ENCODE data around the gene HCAR1. TPM values are rescaled to one million over a fixed set of nuclear protein-coding genes. Genes with fewer than 3 reads are reported as not detected.
"Not testable (repeated sequence)": the region's sequence is repeated elsewhere in the genome, so short reads cannot be mapped to it uniquely, and the experiment has no call there.

The HCAR1 gene
- total RNA-seq, 1 experiment from 2014 or later = 0.04 TPM

GRCh38 chr12:122752464-122753318 lies 22.0 kb upstream of the HCAR1 start, which contains the start of gene DENR (continued):
- TF ChIP-seq ZNF232 (CRISPR knock-in tag; IDR thresholded peaks at IDR 0.05) (0 out of 2 replicates have a peak, but pooled peaks have one; percentile 41), ZNF138 (CRISPR knock-in tag; conservative IDR thresholded peaks at IDR 0.05) (no peak), HMGA2 (CRISPR knock-in tag; IDR thresholded peaks at IDR 0.05) (0 out of 2 replicates have a peak, but pooled peaks have one; percentile 12), MAX (CRISPR knock-in tag; IDR thresholded peaks at IDR 0.05) (peak; percentile 89), USF1 (CRISPR knock-in tag; IDR thresholded peaks at IDR 0.05) (peak; percentile 72)

- ATAC-seq; DNase-seq (ENCODE audit: low spot score); CTCF ChIA-PET; H3K27me3 Mint-ChIP-seq (ENCODE audit: low read depth); POLR2A ChIA-PET; H3K9me3 Mint-ChIP-seq: not testable (repeated sequence)
- peaks cover 35% of the 10 kb centered on the region for H3K4me1 Mint-ChIP-seq
- H3K27ac Mint-ChIP-seq = peak overlapping the region; percentile 99
- H3K36me3 Mint-ChIP-seq = peaks cover 22% of the 10 kb centered on the region
- peak overlapping the region; percentile 97 for H3K4me3 Mint-ChIP-seq
- TF ChIP-seq ZNF232 (CRISPR knock-in tag; IDR thresholded peaks at IDR 0.05) = 0 out of 2 replicates have a peak, but pooled peaks have one; percentile 2
These were observed 20.3 kb upstream of the HCAR1 start for GRCh38 chr12:122750781-122751515.

- peaks cover 14% of the 10 kb centered on the region for H3K36me3 Mint-ChIP-seq
- peaks cover 35% of the 10 kb centered on the region for H3K4me1 Mint-ChIP-seq
- H3K27me3 Mint-ChIP-seq (ENCODE audit: low read depth) = no peaks in the 10 kb centered on the region
- TF ChIP-seq USF1 (CRISPR knock-in tag; IDR thresholded peaks at IDR 0.05) = peak; percentile 92
- TF ChIP-seq SP1 (CRISPR knock-in tag; conservative IDR thresholded peaks at IDR 0.05) = no peak
- TF ChIP-seq USF2 (CRISPR knock-in tag; IDR thresholded peaks at IDR 0.05) = peak; percentile 94
- TF ChIP-seq OVOL2 (CRISPR knock-in tag; IDR thresholded peaks at IDR 0.05; ENCODE audit: borderline replicate concordance) = no peak
- H3K4me3 Mint-ChIP-seq = peak overlapping the region; percentile 53
- ChIA-PET CTCF (interaction anchor here (0.9 kb wide), 1 partner anchor 90 kb away, joined by 3 read pairs; no protein-coding TSS in a partner anchor), POLR2A (no interaction called here)
- H3K27ac Mint-ChIP-seq = peak overlapping the region; percentile 99
- ATAC-seq = peak; percentile 18; the same call in 1 of the 2 replicates
- DNase-seq (ENCODE audit: low spot score) = peak; percentile 36
- peaks cover 4% of the 10 kb centered on the region for H3K9me3 Mint-ChIP-seq
These were observed 19.1 kb upstream of the HCAR1 start for GRCh38 chr12:122749569-122750332.

- no peak for ATAC-seq
- Mint-ChIP-seq H3K9me3 (peaks cover 8% of the 10 kb centered on the region), H3K27me3 (ENCODE audit: low read depth) (peaks cover 3% of the 10 kb centered on the region; the same call in 1 of the 2 replicates), H3K36me3 (0 out of 2 replicates have a peak, but pooled peaks cover 2% of the 10 kb centered on the region), H3K4me1 (peaks cover 25% of the 10 kb centered on the region), H3K27ac (no peak overlapping the region), H3K4me3 (no peak overlapping the region)
- no peak for DNase-seq (ENCODE audit: low spot score)
- no peak for TF ChIP-seq ZSCAN18 (CRISPR knock-in tag; IDR thresholded peaks at IDR 0.05)
- no peak for TF ChIP-seq CTCF (IDR thresholded peaks at IDR 0.05)
- no peak for TF ChIP-seq RELA (CRISPR knock-in tag; IDR thresholded peaks at IDR 0.05; ENCODE audit: borderline replicate concordance)
- TF ChIP-seq IRF1 (CRISPR knock-in tag; IDR thresholded peaks at IDR 0.05) = no peak
- CTCF ChIA-PET = interaction anchor here (0.5 kb wide), 1 partner anchor 108 kb away, joined by 3 read pairs; no protein-coding TSS in a partner anchor
- POLR2A ChIA-PET = no interaction called here
These were observed 16.8 kb upstream of the HCAR1 start for GRCh38 chr12:122747224-122748135.
